ENCODE results near the gene SLC15A4. TPM values are rescaled to one million over a fixed set of nuclear protein-coding genes. Genes with fewer than 3 reads are reported as not detected.
A peak's percentile ranks its signal among the peaks of the same experiment; 100 is the strongest.

SLC15A4 gene
- total RNA-seq, 2 experiments from 2014 or later: 53.3 to 87.3 TPM

GRCh38 chr12:128792881-128793280 lies 30.9 kb downstream of the SLC15A4 start:
- BruUV-seq (replicated peaks): no TSS peak
- H3K4me1 ChIP-seq (ENCODE audit: insufficient read depth, low read length, poor library complexity, severe bottlenecking): peaks cover 94% of the 10 kb centered on the region
- no peaks in the 10 kb centered on the region for H4K20me1 ChIP-seq (ENCODE audit: insufficient read depth, low read length)
- H3K27ac ChIP-seq (ENCODE audit: low read depth, low read length, poor library complexity, severe bottlenecking): no peak overlapping the region
- ChIA-PET CTCF (ENCODE audit: unreplicated experiment) (no interaction called here), POLR2A (interaction anchor here (0.6 to 5.4 kb wide), 4 partner anchors 13 to 63 kb away, joined by 3 to 60 read pairs (median 4); no protein-coding TSS in a partner anchor)
- no peak for DNase-seq (ENCODE audit: low spot score)
- no peaks in the 10 kb centered on the region for H3K9me2 ChIP-seq (ENCODE audit: insufficient read depth, low read length)
- peaks cover 17% of the 10 kb centered on the region; the same call in 1 of the 2 replicates for H3K79me2 ChIP-seq (ENCODE audit: insufficient read depth, low read depth, low read length)
- H3K9me3 ChIP-seq (ENCODE audit: low read length): no peaks in the 10 kb centered on the region
- peaks cover 66% of the 10 kb centered on the region for H3K36me3 ChIP-seq (ENCODE audit: insufficient read depth, low read length)
- H3K4me2 ChIP-seq (ENCODE audit: low read length): peak overlapping the region; percentile 78; the same call in 1 of the 2 replicates
- TF ChIP-seq EZH2phosphoT487 (IDR thresholded peaks at IDR 0.05; ENCODE audit: borderline replicate concordance, low read depth, low read length) (no peak), CTCF (conservative IDR thresholded peaks at IDR 0.05; ENCODE audit: low read length) (no peak)
- intact Hi-C loops (cut with micrococcal nuclease; ENCODE audit: unreplicated experiment): loop anchor here (5.0 kb wide), 1 partner anchor 261 kb away; no protein-coding TSS in a partner anchor
- H2AFZ ChIP-seq (ENCODE audit: low read length): no peak overlapping the region
- no peak overlapping the region for H3K4me3 ChIP-seq (ENCODE audit: low read depth, low read length, poor library complexity, severe bottlenecking)

- Histone ChIP-seq H3K4me2 (ENCODE audit: low read length) (no peak overlapping the region), H3K4me3 (ENCODE audit: low read depth, low read length, poor library complexity, severe bottlenecking) (no peak overlapping the region), H3K36me3 (ENCODE audit: insufficient read depth, low read length) (peaks cover 61% of the 10 kb centered on the region), H3K4me1 (ENCODE audit: insufficient read depth, low read length, poor library complexity, severe bottlenecking) (peaks cover 94% of the 10 kb centered on the region), H2AFZ (ENCODE audit: low read length) (no peak overlapping the region), H3K9me3 (ENCODE audit: low read length) (no peaks in the 10 kb centered on the region), H3K9me2 (ENCODE audit: insufficient read depth, low read length) (no peaks in the 10 kb centered on the region), H4K20me1 (ENCODE audit: insufficient read depth, low read length) (no peaks in the 10 kb centered on the region), H3K27ac (ENCODE audit: low read depth, low read length, poor library complexity, severe bottlenecking) (peak overlapping the region; percentile 21), H3K79me2 (ENCODE audit: insufficient read depth, low read depth, low read length) (peaks cover 17% of the 10 kb centered on the region; the same call in 1 of the 2 replicates)
- intact Hi-C loops (cut with micrococcal nuclease; ENCODE audit: unreplicated experiment): loop anchor here (5.0 kb wide), 1 partner anchor 260 kb away; no protein-coding TSS in a partner anchor
- CTCF ChIA-PET (ENCODE audit: unreplicated experiment): no interaction called here
- POLR2A ChIA-PET: interaction anchor here (1.4 kb wide), 1 partner anchor 29 kb away, joined by 4 read pairs; no protein-coding TSS in a partner anchor
- TF ChIP-seq CTCF (conservative IDR thresholded peaks at IDR 0.05; ENCODE audit: low read length): no peak
- TF ChIP-seq EZH2phosphoT487 (IDR thresholded peaks at IDR 0.05; ENCODE audit: borderline replicate concordance, low read depth, low read length): no peak
- no peak for DNase-seq (ENCODE audit: low spot score)
- no TSS peak for BruUV-seq (replicated peaks)
Measured at GRCh38 chr12:128792398-128792797, 31.4 kb downstream of the SLC15A4 start.
